ENCODE data around the gene OR52R1. TPM values are rescaled to one million over a fixed set of nuclear protein-coding genes. Genes with fewer than 3 reads are reported as not detected.

OR52R1 gene
- total and polyA plus RNA-seq, 10 of the 15 experiments (the other 5 are each of a cell fraction or from before 2014, with no cell fraction given) = not detected

DNA sequence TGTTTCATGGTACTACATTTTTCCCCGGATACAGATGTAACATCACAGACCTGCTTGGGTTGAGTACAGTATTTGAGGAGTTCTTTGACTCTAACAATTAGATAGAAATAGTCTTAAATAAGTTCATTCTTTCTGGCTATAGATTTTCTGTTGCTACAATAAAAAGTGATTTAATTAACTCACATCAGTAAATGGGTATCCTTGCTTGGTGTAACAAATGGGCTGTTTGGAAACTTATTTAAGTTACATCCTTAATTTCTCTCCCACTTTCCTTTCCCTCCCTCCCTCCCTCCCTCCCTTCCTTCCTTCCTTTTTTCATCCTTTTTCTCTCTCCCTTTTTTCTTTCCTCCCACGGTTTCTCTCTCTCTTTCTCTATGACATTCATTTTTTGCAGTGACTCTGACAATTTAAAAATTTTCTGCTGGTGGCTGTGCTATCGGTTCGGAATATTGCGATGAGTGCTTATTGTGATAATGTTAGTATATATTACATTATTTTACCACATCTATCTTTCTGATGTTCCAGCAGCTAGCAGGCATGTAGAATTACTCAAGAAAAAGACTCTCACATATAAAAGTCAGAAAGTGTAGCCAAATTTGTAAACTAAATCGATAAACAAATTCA, 37.6 kb downstream of the OR52R1 start:
- intact Hi-C loops (cut with micrococcal nuclease; ENCODE audit: unreplicated experiment) = no loop called here
- 62% methylated on average over 5 of the region's 6 CpGs for WGBS (ENCODE audit: insufficient coverage, insufficient replicate concordance, low lambda C conversion rate, missing lambda C conversion rate)

More for the DNA sequence above, 37.6 kb downstream of the OR52R1 start:
- in situ Hi-C loops (cut with MboI) = no loop called here
- ATAC-seq (no peak), FAIRE-seq (no peak), DNase-seq (ENCODE audit: low read depth, low spot score) (no peak)
- no peaks in the 10 kb centered on the region for H3K79me2 ChIP-seq (ENCODE audit: control insufficient read depth, insufficient read depth, low read length)
- no peaks in the 10 kb centered on the region for H3K36me3 ChIP-seq (ENCODE audit: control insufficient read depth in 2 of 2, insufficient read depth in 2 of 2, low read length in 1 of 2)
- no peak overlapping the region for H3K9ac ChIP-seq (ENCODE audit: control insufficient read depth, insufficient read depth, low read length)
- CTCF ChIA-PET = no interaction called here
- H3K9me3 ChIP-seq (replicated peaks; ENCODE audit: control insufficient read depth, insufficient read depth, low read length) = no peaks in the 10 kb centered on the region
- H3K27me3 ChIP-seq (replicated peaks in 1 of 2; ENCODE audit: control insufficient read depth in 2 of 2, insufficient read depth in 2 of 2, low read length in 1 of 2) = no peaks in the 10 kb centered on the region
- no peaks in the 10 kb centered on the region for H3K4me1 ChIP-seq (ENCODE audit: control insufficient read depth, insufficient read depth, low read length)
- no peak overlapping the region for H2AFZ ChIP-seq (ENCODE audit: control insufficient read depth, low read depth, low read length)
- no peak for TF ChIP-seq RBBP5 (conservative IDR thresholded peaks at IDR 0.05)
- no peak for TF ChIP-seq CBFB (IDR thresholded peaks at IDR 0.05; ENCODE audit: low read depth)
- no peak for TF ChIP-seq MLLT1 (IDR thresholded peaks at IDR 0.05)
- no peak for TF ChIP-seq SIN3A (IDR thresholded peaks at IDR 0.05; ENCODE audit: low read depth, low read length)
- no peak for TF ChIP-seq RAD51 (IDR thresholded peaks at IDR 0.05)
- TF ChIP-seq ZSCAN29 (IDR thresholded peaks at IDR 0.05) = no peak
- TF ChIP-seq EZH2 (IDR thresholded peaks at IDR 0.05; ENCODE audit: borderline replicate concordance, control insufficient read depth, low read depth, low read length) = no peak
- TF ChIP-seq, protein P1, sequence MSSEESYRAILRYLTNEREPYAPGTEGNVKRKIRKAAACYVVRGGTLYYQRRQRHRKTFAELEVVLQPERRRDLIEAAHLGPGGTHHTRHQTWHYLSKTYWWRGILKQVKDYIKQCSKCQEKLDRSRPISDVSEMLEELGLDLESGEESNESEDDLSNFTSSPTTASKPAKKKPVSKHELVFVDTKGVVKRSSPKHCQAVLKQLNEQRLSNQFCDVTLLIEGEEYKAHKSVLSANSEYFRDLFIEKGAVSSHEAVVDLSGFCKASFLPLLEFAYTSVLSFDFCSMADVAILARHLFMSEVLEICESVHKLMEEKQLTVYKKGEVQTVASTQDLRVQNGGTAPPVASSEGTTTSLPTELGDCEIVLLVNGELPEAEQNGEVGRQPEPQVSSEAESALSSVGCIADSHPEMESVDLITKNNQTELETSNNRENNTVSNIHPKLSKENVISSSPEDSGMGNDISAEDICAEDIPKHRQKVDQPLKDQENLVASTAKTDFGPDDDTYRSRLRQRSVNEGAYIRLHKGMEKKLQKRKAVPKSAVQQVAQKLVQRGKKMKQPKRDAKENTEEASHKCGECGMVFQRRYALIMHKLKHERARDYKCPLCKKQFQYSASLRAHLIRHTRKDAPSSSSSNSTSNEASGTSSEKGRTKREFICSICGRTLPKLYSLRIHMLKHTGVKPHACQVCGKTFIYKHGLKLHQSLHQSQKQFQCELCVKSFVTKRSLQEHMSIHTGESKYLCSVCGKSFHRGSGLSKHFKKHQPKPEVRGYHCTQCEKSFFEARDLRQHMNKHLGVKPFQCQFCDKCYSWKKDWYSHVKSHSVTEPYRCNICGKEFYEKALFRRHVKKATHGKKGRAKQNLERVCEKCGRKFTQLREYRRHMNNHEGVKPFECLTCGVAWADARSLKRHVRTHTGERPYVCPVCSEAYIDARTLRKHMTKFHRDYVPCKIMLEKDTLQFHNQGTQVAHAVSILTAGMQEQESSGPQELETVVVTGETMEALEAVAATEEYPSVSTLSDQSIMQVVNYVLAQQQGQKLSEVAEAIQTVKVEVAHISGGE (CRISPR knock-in tag; IDR thresholded peaks at IDR 0.05) = no peak
- TF ChIP-seq, protein P2, sequence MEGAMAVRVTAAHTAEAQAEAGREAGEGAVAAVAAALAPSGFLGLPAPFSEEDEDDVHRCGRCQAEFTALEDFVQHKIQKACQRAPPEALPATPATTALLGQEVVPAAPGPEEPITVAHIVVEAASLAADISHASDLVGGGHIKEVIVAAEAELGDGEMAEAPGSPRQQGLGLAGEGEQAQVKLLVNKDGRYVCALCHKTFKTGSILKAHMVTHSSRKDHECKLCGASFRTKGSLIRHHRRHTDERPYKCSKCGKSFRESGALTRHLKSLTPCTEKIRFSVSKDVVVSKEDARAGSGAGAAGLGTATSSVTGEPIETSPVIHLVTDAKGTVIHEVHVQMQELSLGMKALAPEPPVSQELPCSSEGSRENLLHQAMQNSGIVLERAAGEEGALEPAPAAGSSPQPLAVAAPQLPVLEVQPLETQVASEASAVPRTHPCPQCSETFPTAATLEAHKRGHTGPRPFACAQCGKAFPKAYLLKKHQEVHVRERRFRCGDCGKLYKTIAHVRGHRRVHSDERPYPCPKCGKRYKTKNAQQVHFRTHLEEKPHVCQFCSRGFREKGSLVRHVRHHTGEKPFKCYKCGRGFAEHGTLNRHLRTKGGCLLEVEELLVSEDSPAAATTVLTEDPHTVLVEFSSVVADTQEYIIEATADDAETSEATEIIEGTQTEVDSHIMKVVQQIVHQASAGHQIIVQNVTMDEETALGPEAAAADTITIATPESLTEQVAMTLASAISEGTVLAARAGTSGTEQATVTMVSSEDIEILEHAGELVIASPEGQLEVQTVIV (IDR thresholded peaks at IDR 0.05; ENCODE audit: borderline replicate concordance, partially characterized antibody) = no peak
- TF ChIP-seq ZNF592 (IDR thresholded peaks at IDR 0.05) = no peak
- no peak for TF ChIP-seq MEF2B (IDR thresholded peaks at IDR 0.05; ENCODE audit: partially characterized antibody, poor library complexity, severe bottlenecking)
- H3K27ac ChIP-seq (ENCODE audit: control insufficient read depth, insufficient read depth) = no peak overlapping the region
- POLR2A ChIA-PET = no interaction called here
- H4K20me1 ChIP-seq (ENCODE audit: control insufficient read depth, insufficient read depth) = no peaks in the 10 kb centered on the region
- H3K4me3 ChIP-seq = no peak overlapping the region
- SMC1A ChIA-PET (ENCODE audit: uncharacterized antibody, unreplicated experiment) = interaction anchor here (1.1 kb wide), 1 partner anchor 16 kb away, joined by 3 read pairs; no protein-coding TSS in a partner anchor
- BruUV-seq (replicated peaks) = no TSS peak
- RAD21 ChIA-PET (ENCODE audit: unreplicated experiment) = no interaction called here
- no peak overlapping the region for H3K4me2 ChIP-seq (ENCODE audit: control insufficient read depth, insufficient read depth)
